OCI-LY3 (cell line): ENCODE data around the gene CCDC106.

ENCODE experiments used
- EZH2phosphoT487 ChIP-seq: fragments of 200-600 bp; shearing (Covaris generic); IDR thresholded peaks from 2 replicates; pipeline ENCODE4 v1.6.1; 2018; ENCODE audit warnings: antibody characterized with exemption, mixed run types, low read depth
- TF ChIP-seq, protein P1 (sequence below): fragments of 200-600, 300-600 bp; sonication (generic); IDR thresholded peaks from 2 replicates; pipeline ENCODE4 v1.5.1; 2014; ENCODE audit warnings: antibody characterized with exemption, low read length, low read depth

GRCh38 chr19:55674841-55675660 lies 27.0 kb downstream of the CCDC106 start, which contains the start of gene EPN1:
- TF ChIP-seq, protein P1, sequence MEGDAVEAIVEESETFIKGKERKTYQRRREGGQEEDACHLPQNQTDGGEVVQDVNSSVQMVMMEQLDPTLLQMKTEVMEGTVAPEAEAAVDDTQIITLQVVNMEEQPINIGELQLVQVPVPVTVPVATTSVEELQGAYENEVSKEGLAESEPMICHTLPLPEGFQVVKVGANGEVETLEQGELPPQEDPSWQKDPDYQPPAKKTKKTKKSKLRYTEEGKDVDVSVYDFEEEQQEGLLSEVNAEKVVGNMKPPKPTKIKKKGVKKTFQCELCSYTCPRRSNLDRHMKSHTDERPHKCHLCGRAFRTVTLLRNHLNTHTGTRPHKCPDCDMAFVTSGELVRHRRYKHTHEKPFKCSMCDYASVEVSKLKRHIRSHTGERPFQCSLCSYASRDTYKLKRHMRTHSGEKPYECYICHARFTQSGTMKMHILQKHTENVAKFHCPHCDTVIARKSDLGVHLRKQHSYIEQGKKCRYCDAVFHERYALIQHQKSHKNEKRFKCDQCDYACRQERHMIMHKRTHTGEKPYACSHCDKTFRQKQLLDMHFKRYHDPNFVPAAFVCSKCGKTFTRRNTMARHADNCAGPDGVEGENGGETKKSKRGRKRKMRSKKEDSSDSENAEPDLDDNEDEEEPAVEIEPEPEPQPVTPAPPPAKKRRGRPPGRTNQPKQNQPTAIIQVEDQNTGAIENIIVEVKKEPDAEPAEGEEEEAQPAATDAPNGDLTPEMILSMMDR, result no peak
- no peak for TF ChIP-seq EZH2phosphoT487
